Measurements from ENCODE around the gene NEB. TPM values are rescaled to one million over a fixed set of nuclear protein-coding genes. Genes with fewer than 3 reads are reported as not detected.

Gene NEB
- total and polyA plus RNA-seq, 9 donors = 0.18 to 1.8 (median 0.26) TPM

GRCh38 chr2:151718247-151718646 lies 16.0 kb downstream of the NEB start:
- Histone ChIP-seq H3K27ac (no peak overlapping the region), H3K36me3 (no peaks in the 10 kb centered on the region), H3K4me3 (no peak overlapping the region), H3K27me3 (no peaks in the 10 kb centered on the region), H3K4me1 (ENCODE audit: insufficient read depth) (no peaks in the 10 kb centered on the region), H3K9me3 (no peaks in the 10 kb centered on the region)
- no peak for TF ChIP-seq POLR2A (IDR thresholded peaks at IDR 0.05)
- no peak for TF ChIP-seq EP300 (IDR thresholded peaks at IDR 0.05)
- TF ChIP-seq, protein P1, sequence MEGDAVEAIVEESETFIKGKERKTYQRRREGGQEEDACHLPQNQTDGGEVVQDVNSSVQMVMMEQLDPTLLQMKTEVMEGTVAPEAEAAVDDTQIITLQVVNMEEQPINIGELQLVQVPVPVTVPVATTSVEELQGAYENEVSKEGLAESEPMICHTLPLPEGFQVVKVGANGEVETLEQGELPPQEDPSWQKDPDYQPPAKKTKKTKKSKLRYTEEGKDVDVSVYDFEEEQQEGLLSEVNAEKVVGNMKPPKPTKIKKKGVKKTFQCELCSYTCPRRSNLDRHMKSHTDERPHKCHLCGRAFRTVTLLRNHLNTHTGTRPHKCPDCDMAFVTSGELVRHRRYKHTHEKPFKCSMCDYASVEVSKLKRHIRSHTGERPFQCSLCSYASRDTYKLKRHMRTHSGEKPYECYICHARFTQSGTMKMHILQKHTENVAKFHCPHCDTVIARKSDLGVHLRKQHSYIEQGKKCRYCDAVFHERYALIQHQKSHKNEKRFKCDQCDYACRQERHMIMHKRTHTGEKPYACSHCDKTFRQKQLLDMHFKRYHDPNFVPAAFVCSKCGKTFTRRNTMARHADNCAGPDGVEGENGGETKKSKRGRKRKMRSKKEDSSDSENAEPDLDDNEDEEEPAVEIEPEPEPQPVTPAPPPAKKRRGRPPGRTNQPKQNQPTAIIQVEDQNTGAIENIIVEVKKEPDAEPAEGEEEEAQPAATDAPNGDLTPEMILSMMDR (IDR thresholded peaks at IDR 0.05) = no peak
- no peak for DNase-seq
- WGBS, 3 donors = 92 to 98% (median 98%) methylated on average over 2 of the region's 2 CpGs
- intact Hi-C loops (cut with DNase I) = no loop called here

GRCh38 chr2:151716721-151717120 lies 17.6 kb downstream of the NEB start:
- TF ChIP-seq, protein P1 (IDR thresholded peaks at IDR 0.05) = no peak
- no peak for TF ChIP-seq POLR2A (IDR thresholded peaks at IDR 0.05)
- TF ChIP-seq EP300 (IDR thresholded peaks at IDR 0.05) = no peak
- H3K4me1 ChIP-seq (ENCODE audit: insufficient read depth) = no peaks in the 10 kb centered on the region
- DNase-seq = no peak
- no peaks in the 10 kb centered on the region for H3K9me3 ChIP-seq
- no peak overlapping the region for H3K4me3 ChIP-seq
- H3K27ac ChIP-seq = no peak overlapping the region
- H3K36me3 ChIP-seq = no peaks in the 10 kb centered on the region
- intact Hi-C loops (cut with DNase I) = no loop called here
- no peaks in the 10 kb centered on the region for H3K27me3 ChIP-seq
- 83 to 86% (median 84%) methylated on average over 2 of the region's 2 CpGs for WGBS, 3 donors

DNA sequence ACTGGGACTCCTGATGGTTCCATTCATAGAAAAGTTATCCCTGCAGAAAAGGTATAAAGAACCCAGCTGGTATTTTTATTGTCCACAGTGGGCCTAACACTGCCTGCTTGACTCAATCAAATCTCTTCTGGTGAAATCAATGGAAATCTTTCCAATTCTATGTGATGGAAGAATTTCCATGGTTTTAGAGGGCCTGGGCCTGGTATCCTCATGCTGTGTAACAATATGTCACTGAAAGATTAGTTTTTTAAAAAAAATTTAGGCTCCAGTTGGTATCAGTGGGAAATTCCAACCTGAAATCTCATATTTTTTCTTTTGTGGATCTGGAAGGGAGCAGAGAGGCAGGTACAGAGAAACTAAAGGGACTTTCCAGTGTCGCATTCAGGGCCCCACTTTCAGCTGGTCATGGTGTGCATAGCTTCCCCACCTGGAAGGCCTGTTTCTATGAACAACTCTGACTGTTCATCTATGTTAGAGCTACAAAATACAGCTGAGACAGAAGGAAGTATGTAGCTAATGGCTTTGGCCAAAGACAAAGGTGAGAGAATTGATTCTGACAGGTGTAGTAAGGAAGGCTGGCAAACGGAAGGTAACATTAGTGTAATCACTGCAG lies 20.9 kb downstream of the NEB start:
- Histone ChIP-seq H3K9me3 (no peaks in the 10 kb centered on the region), H3K4me3 (no peak overlapping the region), H3K36me3 (no peaks in the 10 kb centered on the region), H3K27ac (no peak overlapping the region), H3K4me1 (ENCODE audit: insufficient read depth) (no peaks in the 10 kb centered on the region), H3K27me3 (no peaks in the 10 kb centered on the region)
- intact Hi-C loops (cut with DNase I) = no loop called here
- DNase-seq = no peak
- TF ChIP-seq EP300 (IDR thresholded peaks at IDR 0.05) (no peak), POLR2A (IDR thresholded peaks at IDR 0.05) (no peak)
- TF ChIP-seq, protein P1 (IDR thresholded peaks at IDR 0.05) = no peak
- 70 to 87% (median 81%) methylated on average over 2 of the region's 2 CpGs for WGBS, 3 donors

DNA sequence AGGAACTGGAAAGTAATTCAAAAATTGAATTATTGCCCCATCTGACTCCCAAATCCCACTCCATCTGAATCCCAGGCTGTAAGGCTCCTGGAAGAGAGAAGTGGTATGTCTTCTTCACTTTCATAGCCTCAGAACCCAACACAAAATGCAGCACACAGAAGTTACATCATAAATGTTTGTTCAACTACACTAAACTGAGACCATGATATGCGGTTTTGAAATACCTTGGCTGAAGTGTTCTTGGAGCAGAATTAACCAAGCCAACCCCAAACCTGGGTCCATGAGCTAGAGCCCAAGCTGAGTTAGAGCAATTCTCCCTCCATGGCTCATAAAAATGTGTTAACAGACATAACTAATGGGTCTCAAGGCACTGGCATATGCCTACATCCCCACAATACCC lies 23.3 kb downstream of the NEB start:
- Histone ChIP-seq H3K4me1 (ENCODE audit: insufficient read depth) (no peaks in the 10 kb centered on the region), H3K4me3 (no peak overlapping the region), H3K9me3 (no peaks in the 10 kb centered on the region), H3K27ac (no peak overlapping the region), H3K36me3 (no peaks in the 10 kb centered on the region), H3K27me3 (no peaks in the 10 kb centered on the region)
- 86 to 89% (median 87%) methylated on average over 1 of the region's 1 CpG for WGBS, 3 donors
- no peak for DNase-seq
- intact Hi-C loops (cut with DNase I) = no loop called here
- no peak for TF ChIP-seq POLR2A (IDR thresholded peaks at IDR 0.05)
- TF ChIP-seq, protein P1 (IDR thresholded peaks at IDR 0.05) = no peak
- no peak for TF ChIP-seq EP300 (IDR thresholded peaks at IDR 0.05)
